Endodermal cell (in vitro differentiated cells): ENCODE results near the gene DNAH8. TPM values are rescaled to one million over a fixed set of nuclear protein-coding genes. Genes with fewer than 3 reads are reported as not detected.

Experiments
- DNase-seq: peaks from one replicate; pipeline ENCODE4 v3.0.0-alpha.2; 2017
- H3K27ac ChIP-seq: 2 replicates; pipeline ENCODE4 v1.5.1; 2013; ENCODE audit warnings: mild to moderate bottlenecking, low read depth, low read length, moderate library complexity
- H3K27me3 ChIP-seq: 2 replicates; pipeline ENCODE4 v1.6.1; 2013; ENCODE audit warnings: mild to moderate bottlenecking, low read length, moderate library complexity; ENCODE audit not compliant: insufficient read depth, control insufficient read depth, poor library complexity, severe bottlenecking
- H3K36me3 ChIP-seq: 2 replicates; pipeline ENCODE4 v1.7.0; 2013; ENCODE audit warnings: mild to moderate bottlenecking, low read length, moderate library complexity; ENCODE audit not compliant: control insufficient read depth, insufficient read depth
- H3K4me1 ChIP-seq: one replicate; pipeline ENCODE4 v1.7.0; 2013; ENCODE audit warnings: low read length; ENCODE audit not compliant: control insufficient read depth, insufficient read depth
- H3K4me3 ChIP-seq: 2 replicates; pipeline ENCODE4 v1.5.1; 2013; ENCODE audit warnings: mild to moderate bottlenecking, low read length, moderate library complexity
- H3K9ac ChIP-seq: 2 replicates; pipeline ENCODE4 v1.6.1; 2013; ENCODE audit warnings: mild to moderate bottlenecking, low read length, moderate library complexity; ENCODE audit not compliant: poor library complexity, severe bottlenecking; ENCODE audit errors: extremely low read depth
- H3K9me3 ChIP-seq: 2 replicates; pipeline ENCODE4 v1.6.1; 2013; ENCODE audit warnings: mild to moderate bottlenecking, low read length, moderate library complexity; ENCODE audit not compliant: control insufficient read depth
- H3K27ac Mint-ChIP-seq: 2 replicates; pipeline ENCODE4 v1.8.0; 2020; ENCODE audit warnings: mixed read lengths
- H3K27me3 Mint-ChIP-seq: 2 replicates; pipeline ENCODE4 v1.8.0; 2021; ENCODE audit warnings: mild to moderate bottlenecking, mixed read lengths; ENCODE audit not compliant: insufficient read depth
- H3K36me3 Mint-ChIP-seq: 2 replicates; pipeline ENCODE4 v1.8.0; 2020; ENCODE audit warnings: low read depth, mixed read lengths
- H3K4me1 Mint-ChIP-seq: 2 replicates; pipeline ENCODE4 v1.8.0; 2020; ENCODE audit warnings: mixed read lengths
- H3K4me3 Mint-ChIP-seq: 2 replicates; pipeline ENCODE4 v1.8.0; 2020; ENCODE audit warnings: mild to moderate bottlenecking, moderate library complexity, mixed read lengths
- H3K9me3 Mint-ChIP-seq: 2 replicates; pipeline ENCODE4 v1.8.0; 2020; ENCODE audit warnings: mild to moderate bottlenecking, mixed read lengths
- WGBS, 2 experiments: methylation state at CpG; one replicate each; pipeline versions ENCODE4 v1.1.5 to v1.1.7; 2013; ENCODE audit warnings: missing lambda C conversion rate in 2 of 2, mixed read lengths in 1 of 2; ENCODE audit not compliant: insufficient coverage in 1 of 2, insufficient read length in 1 of 2; 5-methylcytosine and 5-hydroxymethylcytosine counted together
- total RNA-seq, 2 donors: library from RNA; stranded (reverse); fragmentation: NEBNext Ultra II Directional in 1 of 2; extraction: Animal tissue kit (Norgen Biotek cat#: 25700) in 1 of 2; gene quantifications; 2 replicates in 1 of 2; 3 replicates in 1 of 2; pipeline ENCODE4 v1.2.1, GENCODE V29; 2021
- TF ChIP-seq, protein P1 (sequence below): fragments of 200-600 bp; sonication (generic); conservative IDR thresholded peaks from 2 replicates; pipeline ENCODE4 v1.5.0; 2021; ENCODE audit warnings: antibody characterized with exemption, mild to moderate bottlenecking

DNAH8 gene
- total RNA-seq, 2 donors from 2014 or later: not detected

DNA sequence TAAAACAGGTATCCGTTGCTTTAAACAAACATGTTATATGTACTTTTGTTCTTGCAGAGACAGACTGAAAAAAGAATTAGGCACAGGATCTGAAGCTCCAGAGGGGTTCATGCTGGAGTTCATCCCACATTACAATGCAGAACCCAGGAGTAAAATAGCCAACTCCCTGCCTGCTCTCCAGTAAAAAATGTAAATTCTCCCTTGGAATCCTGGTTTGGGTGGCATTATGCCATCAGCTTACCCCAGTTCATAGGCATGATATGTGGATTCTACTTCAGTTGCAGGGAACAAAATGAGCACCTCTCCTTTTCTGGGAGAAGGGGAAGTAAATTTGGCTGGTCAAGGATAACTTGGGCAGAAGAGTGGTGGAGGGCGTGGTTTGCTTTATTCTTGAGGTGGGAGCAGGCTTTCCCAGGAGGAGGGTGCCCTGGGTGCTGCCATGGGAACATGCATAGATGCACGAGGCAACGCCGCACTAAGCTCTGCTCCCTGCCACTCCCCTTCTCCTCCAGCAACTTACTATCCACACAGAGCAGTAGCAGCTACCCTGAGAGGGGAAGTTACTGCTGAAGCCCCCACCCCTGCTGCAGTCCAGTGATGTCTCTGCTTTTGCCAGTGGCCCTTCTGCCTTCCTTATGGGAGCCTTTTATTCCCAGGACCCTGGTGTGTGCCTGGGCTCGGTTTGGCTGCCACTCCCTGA, 261.8 kb downstream of the DNAH8 start:
- Histone ChIP-seq H3K9me3 (no peaks in the 10 kb centered on the region), H3K27ac (no peak overlapping the region), H3K4me1 (peaks cover 29% of the 10 kb centered on the region), H3K36me3 (no peaks in the 10 kb centered on the region), H3K9ac (no peak overlapping the region), H3K27me3 (no peaks in the 10 kb centered on the region), H3K4me3 (no peak overlapping the region)
- Mint-ChIP-seq H3K4me1 (peaks cover 51% of the 10 kb centered on the region), H3K27me3 (peaks cover 21% of the 10 kb centered on the region), H3K9me3 (no peaks in the 10 kb centered on the region), H3K27ac (no peak overlapping the region), H3K4me3 (no peak overlapping the region), H3K36me3 (no peaks in the 10 kb centered on the region)
- peak; percentile 55 for DNase-seq
- 80% methylated on average over 6 of the region's 6 CpGs; no CpG with 5 or more reads in 1 of the 2 experiments for WGBS, 2 experiments
- TF ChIP-seq, protein P1, sequence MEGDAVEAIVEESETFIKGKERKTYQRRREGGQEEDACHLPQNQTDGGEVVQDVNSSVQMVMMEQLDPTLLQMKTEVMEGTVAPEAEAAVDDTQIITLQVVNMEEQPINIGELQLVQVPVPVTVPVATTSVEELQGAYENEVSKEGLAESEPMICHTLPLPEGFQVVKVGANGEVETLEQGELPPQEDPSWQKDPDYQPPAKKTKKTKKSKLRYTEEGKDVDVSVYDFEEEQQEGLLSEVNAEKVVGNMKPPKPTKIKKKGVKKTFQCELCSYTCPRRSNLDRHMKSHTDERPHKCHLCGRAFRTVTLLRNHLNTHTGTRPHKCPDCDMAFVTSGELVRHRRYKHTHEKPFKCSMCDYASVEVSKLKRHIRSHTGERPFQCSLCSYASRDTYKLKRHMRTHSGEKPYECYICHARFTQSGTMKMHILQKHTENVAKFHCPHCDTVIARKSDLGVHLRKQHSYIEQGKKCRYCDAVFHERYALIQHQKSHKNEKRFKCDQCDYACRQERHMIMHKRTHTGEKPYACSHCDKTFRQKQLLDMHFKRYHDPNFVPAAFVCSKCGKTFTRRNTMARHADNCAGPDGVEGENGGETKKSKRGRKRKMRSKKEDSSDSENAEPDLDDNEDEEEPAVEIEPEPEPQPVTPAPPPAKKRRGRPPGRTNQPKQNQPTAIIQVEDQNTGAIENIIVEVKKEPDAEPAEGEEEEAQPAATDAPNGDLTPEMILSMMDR: no peak

DNA sequence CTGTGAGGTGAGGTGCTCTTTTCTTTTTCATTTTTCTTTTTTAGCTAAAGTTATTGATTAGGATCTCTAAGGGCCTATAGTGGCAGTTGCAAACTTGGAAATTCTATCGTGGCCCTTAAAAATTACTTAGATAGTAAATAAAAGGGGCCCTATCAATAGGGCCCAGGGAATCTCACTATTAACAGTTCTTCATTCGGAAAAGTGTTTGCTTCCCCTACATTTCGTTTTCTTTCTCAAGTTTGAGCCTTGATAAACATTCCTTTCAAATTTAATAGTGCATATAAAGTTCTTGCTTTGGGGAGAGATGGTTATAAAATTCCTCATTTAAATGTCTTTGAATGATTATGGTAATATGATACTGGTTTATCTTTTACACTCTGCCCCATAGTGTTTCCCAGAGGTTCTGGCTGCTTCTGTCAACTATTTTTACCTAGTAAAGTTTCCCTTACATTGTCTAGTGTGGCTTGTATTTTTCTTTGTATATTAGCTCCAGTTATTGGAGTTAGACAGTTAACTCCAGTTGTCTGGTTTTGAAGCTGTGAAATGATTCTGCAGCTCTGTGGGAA, 263.1 kb downstream of the DNAH8 start:
- H3K4me3 Mint-ChIP-seq: no peak overlapping the region
- H3K9ac ChIP-seq: no peak overlapping the region
- no peak overlapping the region for H3K27ac ChIP-seq
- H3K36me3 ChIP-seq: no peaks in the 10 kb centered on the region
- no peak overlapping the region for H3K4me3 ChIP-seq
- no peak for DNase-seq
- H3K4me1 ChIP-seq: peaks cover 36% of the 10 kb centered on the region
- H3K36me3 Mint-ChIP-seq: no peaks in the 10 kb centered on the region
- 72 to 93% methylated on average over 3 of the region's 3 CpGs for WGBS, 2 experiments
- H3K9me3 Mint-ChIP-seq: no peaks in the 10 kb centered on the region
- H3K4me1 Mint-ChIP-seq: peaks cover 56% of the 10 kb centered on the region
- H3K27ac Mint-ChIP-seq: no peak overlapping the region
- TF ChIP-seq, protein P1: no peak
- H3K9me3 ChIP-seq: no peaks in the 10 kb centered on the region
- H3K27me3 ChIP-seq: no peaks in the 10 kb centered on the region
- H3K27me3 Mint-ChIP-seq: peaks cover 21% of the 10 kb centered on the region

DNA sequence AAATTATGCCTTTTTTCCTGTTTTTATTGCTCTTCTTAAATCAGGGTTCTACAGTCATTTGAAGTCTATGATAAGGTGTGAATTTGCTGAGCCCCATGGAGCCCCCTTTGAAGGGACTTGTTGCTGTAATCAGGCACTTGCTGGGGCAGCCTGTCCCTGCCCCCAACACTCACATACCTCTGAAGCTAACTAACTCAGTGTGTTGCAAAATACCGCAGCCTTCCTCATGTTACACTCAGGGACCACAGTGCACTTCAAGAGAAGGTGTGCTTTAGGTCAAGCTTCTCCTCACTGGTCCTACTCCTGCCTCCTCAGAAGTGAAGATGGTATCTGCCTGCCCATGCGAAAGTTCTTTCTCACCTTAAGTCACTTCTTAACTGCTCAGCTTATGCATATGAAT, 267.4 kb downstream of the DNAH8 start:
- H3K4me3 ChIP-seq: no peak overlapping the region
- Mint-ChIP-seq H3K4me1 (peaks cover 26% of the 10 kb centered on the region), H3K27me3 (peaks cover 13% of the 10 kb centered on the region), H3K27ac (no peak overlapping the region), H3K4me3 (no peak overlapping the region), H3K36me3 (no peaks in the 10 kb centered on the region), H3K9me3 (no peaks in the 10 kb centered on the region)
- H3K4me1 ChIP-seq: peaks cover 16% of the 10 kb centered on the region
- H3K27me3 ChIP-seq: no peaks in the 10 kb centered on the region
- no peaks in the 10 kb centered on the region for H3K9me3 ChIP-seq
- no peaks in the 10 kb centered on the region for H3K36me3 ChIP-seq
- WGBS, 2 experiments: 39 to 46% methylated on average over 2 of the region's 2 CpGs
- TF ChIP-seq, protein P1: no peak
- peak; percentile 60 for DNase-seq
- no peak overlapping the region for H3K27ac ChIP-seq
- no peak overlapping the region for H3K9ac ChIP-seq
